HepG2 (cell line): ENCODE data around the gene TCF23. TPM values are rescaled to one million over a fixed set of nuclear protein-coding genes. Genes with fewer than 3 reads are reported as not detected.
A peak's percentile ranks its signal among the peaks of the same experiment; 100 is the strongest.

Experiments used
- ATAC-seq: fragments of 200-7000 bp; cut with Tn5 transposase; 3 replicates; pipeline ENCODE4 v1.9.1; 2020; ENCODE audit warnings: mild to moderate bottlenecking, moderate library complexity
- BruUV-seq: library from RNA; stranded (reverse); fragments of 400-500 nt; replicated peaks from 2 replicates; lab custom pipeline; 2021; lab: Mats Ljungman, UMichigan
- CTCF ChIA-PET: fragments of 300-600 bp; formaldehyde crosslinking; extraction: SDS; loops from one replicate; lab custom pipeline; 2021; ENCODE audit warnings: low total read pairs, inconsistent platforms, low intra/inter-chr PET ratio; lab: Yijun Ruan, JAX
- POLR2A ChIA-PET: fragments of 350-600 bp; sonication (Branson Sonifier 250); formaldehyde crosslinking; loops from one replicate; lab custom pipeline; 2020; ENCODE audit warnings: antibody characterized with exemption, inconsistent platforms; lab: Yijun Ruan, JAX
- DNase-seq: peaks from one replicate; pipeline ENCODE4 v3.0.0-alpha.2; 2015; ENCODE audit warnings: low spot score
- FAIRE-seq: peaks from 3 replicates; lab custom pipeline; 2011; peaks lifted over from hg19 to GRCh38; lab: Jason Lieb, UNC
- H2AFZ ChIP-seq: one replicate; pipeline ENCODE4 v1.6.1; 2011; ENCODE audit warnings: low read length, inconsistent platforms
- H3K27ac ChIP-seq: fragments of 300-600 bp; 3 replicates; pipeline ENCODE4 v1.8.0; 2011; ENCODE audit warnings: mixed run types, mild to moderate bottlenecking, mixed read lengths, low read length, inconsistent platforms; ENCODE audit not compliant: insufficient read depth; ENCODE audit errors: extremely low read length
- H3K27me3 ChIP-seq, 2 experiments: fragments of 200-600 bp in 1 of 2; 2 replicates in 1 of 2; 3 replicates in 1 of 2; pipeline versions ENCODE4 v1.6.0 to v1.8.0; 2011; ENCODE audit warnings: low read length in 2 of 2, mild to moderate bottlenecking in 2 of 2, moderate library complexity in 2 of 2, inconsistent platforms in 1 of 2; ENCODE audit not compliant: insufficient read depth in 2 of 2, control insufficient read depth in 1 of 2
- H3K36me3 ChIP-seq, 2 experiments: fragments of 200-600 bp in 1 of 2; replicated peaks in 1 of 2; 2 replicates in 1 of 2; 3 replicates in 1 of 2; pipeline versions ENCODE4 v1.5.1 to v1.8.0; 2011; ENCODE audit warnings: low read length in 2 of 2, inconsistent platforms in 1 of 2; ENCODE audit not compliant: insufficient read depth in 2 of 2, control insufficient read depth in 1 of 2
- H3K4me1 ChIP-seq: 2 replicates; pipeline ENCODE4 v1.5.1; 2012; ENCODE audit warnings: low read length, inconsistent platforms; ENCODE audit not compliant: insufficient read depth
- H3K4me2 ChIP-seq: 2 replicates; pipeline ENCODE4 v1.6.0; 2011; ENCODE audit warnings: low read depth, low read length, inconsistent platforms
- H3K4me3 ChIP-seq, 3 experiments: fragments of 200-600 bp in 1 of 3; sonication (generic), shearing (Covaris generic) in 1 of 3; replicated peaks in 1 of 3; 2 replicates each; pipeline ENCODE4 v1.5.1; 2011 to 2016; ENCODE audit warnings: low read length in 3 of 3, inconsistent platforms in 2 of 3, low read depth in 2 of 3, mild to moderate bottlenecking in 2 of 3, control low read depth in 1 of 3, mixed read lengths in 1 of 3; ENCODE audit not compliant: insufficient read depth in 1 of 3
- H3K79me2 ChIP-seq: one replicate; pipeline ENCODE4 v1.6.1; 2011; ENCODE audit warnings: low read length, inconsistent platforms; ENCODE audit not compliant: insufficient read depth
- H3K9ac ChIP-seq: 2 replicates; pipeline ENCODE4 v1.6.0; 2011; ENCODE audit warnings: mild to moderate bottlenecking, low read depth, low read length, inconsistent platforms; ENCODE audit not compliant: insufficient read depth
- H3K9me3 ChIP-seq: 2 replicates; pipeline ENCODE4 v1.5.1; 2012; ENCODE audit warnings: mild to moderate bottlenecking, low read length
- H4K20me1 ChIP-seq: 2 replicates; pipeline ENCODE4 v1.6.0; 2011; ENCODE audit warnings: inconsistent platforms, mild to moderate bottlenecking, low read length, moderate library complexity; ENCODE audit not compliant: insufficient read depth
- JUND ChIP-seq: sonication (generic); formaldehyde crosslinking; IDR thresholded peaks from 2 replicates; pipeline ENCODE4 v1.8.0; 2022; ENCODE audit warnings: mild to moderate bottlenecking, missing genetic modification reagents
- SALL1 ChIP-seq: sonication (generic); formaldehyde crosslinking; IDR thresholded peaks from 2 replicates; pipeline ENCODE4 v1.8.0; 2022; ENCODE audit warnings: mild to moderate bottlenecking, missing genetic modification reagents
- ZBTB38 ChIP-seq: sonication (generic); formaldehyde crosslinking; IDR thresholded peaks from 2 replicates; pipeline ENCODE4 v1.5.1; 2020; ENCODE audit warnings: mild to moderate bottlenecking, missing genetic modification reagents
- ZNF572 ChIP-seq: sonication (generic); formaldehyde crosslinking; IDR thresholded peaks from 2 replicates; pipeline ENCODE4 v1.5.1; 2020; ENCODE audit warnings: mild to moderate bottlenecking, missing genetic modification reagents
- WGBS: methylation state at CpG from one replicate; pipeline ENCODE4 v1.1.6; 2017; ENCODE audit warnings: low lambda C conversion rate; 5-methylcytosine and 5-hydroxymethylcytosine counted together
- in situ Hi-C: cut with HindIII; loops from 2 replicates; pipeline ENCODE4 v1.10.0; 2017; ENCODE audit warnings: low pct_unique_long_range_greater_than_20kb; ENCODE audit not compliant: extremely low pct_ligation_motif_present
- intact Hi-C: fragments of 100-400 bp; cut with micrococcal nuclease; formaldehyde crosslinking; loops from one replicate; pipeline ENCODE4 v1.10.0; 2022; ENCODE audit not compliant: unreplicated experiment
- polyA plus RNA-seq, 8 experiments: library from polyadenylated mRNA; depleted of rRNA in 3 of 8; stranded (reverse) in 7 of 8; unstranded in 1 of 8; fragments of >200 nt; fragmentation: Illumina TruSeq in 4 of 8; extraction: Trizol in 4 of 8; gene quantifications; 2 replicates each; pipeline versions ENCODE4 v1.2.1 to v1.2.3, GENCODE V29; 2011 to 2016; ENCODE audit warnings: low read depth in 4 of 8, missing spikeins in 1 of 8, mixed read lengths in 1 of 8; ENCODE audit not compliant: insufficient read depth in 1 of 8
- total RNA-seq, 5 experiments: library from RNA; depleted of rRNA; stranded (reverse); fragments of >200 nt; fragmentation: Illumina TruSeq; extraction: Trizol; gene quantifications; 2 replicates each; pipeline ENCODE4 v1.2.3, GENCODE V29; 2016; ENCODE audit warnings: low read depth in 1 of 5
- TF ChIP-seq, protein P1 (sequence below): IDR thresholded peaks from 2 replicates; pipeline ENCODE4 v1.6.1; 2016; ENCODE audit warnings: low read depth, borderline replicate concordance
- TF ChIP-seq, protein P2 (sequence below): sonication (generic); formaldehyde crosslinking; IDR thresholded peaks from 2 replicates; pipeline ENCODE4 v1.4.0; 2020; ENCODE audit warnings: missing genetic modification reagents, mild to moderate bottlenecking, borderline replicate concordance

TCF23 gene
- total and polyA plus RNA-seq, 2 of the 13 experiments (the other 11 are each of a cell fraction or from before 2014, with no cell fraction given): 0.02 to 1.4 TPM

DNA sequence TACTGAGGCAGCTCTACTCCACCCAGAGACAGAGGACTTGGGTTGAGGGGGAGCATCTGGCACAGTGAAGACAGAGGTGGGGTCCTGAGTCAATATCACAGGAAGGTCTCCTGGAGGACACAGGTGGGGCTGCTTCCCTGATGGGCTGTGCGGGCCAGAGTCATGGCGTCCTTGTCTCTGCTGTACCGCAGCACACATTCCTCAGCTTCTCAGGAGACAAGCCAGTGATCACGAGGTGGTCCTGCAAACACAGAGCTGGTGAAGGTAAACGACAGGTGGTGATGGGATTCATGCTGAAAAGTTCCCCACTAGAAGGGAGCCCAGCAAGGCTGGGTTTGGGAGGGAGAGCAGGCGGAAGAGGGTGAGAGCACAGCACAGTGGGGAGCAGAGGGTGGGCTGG lies 9.7 kb downstream of the TCF23 start:
- 63% methylated on average over 6 of the region's 6 CpGs for WGBS
- FAIRE-seq: no peak

More for the DNA sequence above, 9.7 kb downstream of the TCF23 start:
- BruUV-seq: no TSS peak
- intact Hi-C loops: no loop called here
- ATAC-seq (peak; percentile 16; the same call in 2 of the 3 replicates), DNase-seq (no peak)
- 0 out of 2 replicates have a peak overlapping the region, but pooled peaks have one; percentile 19 for H3K4me2 ChIP-seq
- ChIA-PET CTCF (no interaction called here), POLR2A (interaction anchor here (0.9 to 3.5 kb wide), 4 partner anchors 19 to 54 kb away, joined by 3 to 9 read pairs (median 4); partner anchors contain the start of genes ATRAID, PREB and SLC5A6)
- no peaks in the 10 kb centered on the region for H3K36me3 ChIP-seq
- TF ChIP-seq, protein P1, sequence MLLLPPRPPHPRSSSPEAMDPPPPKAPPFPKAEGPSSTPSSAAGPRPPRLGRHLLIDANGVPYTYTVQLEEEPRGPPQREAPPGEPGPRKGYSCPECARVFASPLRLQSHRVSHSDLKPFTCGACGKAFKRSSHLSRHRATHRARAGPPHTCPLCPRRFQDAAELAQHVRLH (CRISPR knock-in tag): no peak
- TF ChIP-seq ZBTB38 (CRISPR knock-in tag) (peak; percentile 53), ZNF572 (CRISPR knock-in tag) (0 out of 2 replicates have a peak, but pooled peaks have one; percentile 58), JUND (CRISPR knock-in tag) (no peak), SALL1 (CRISPR knock-in tag) (peak; percentile 7; the same call in 1 of the 2 replicates)
- TF ChIP-seq, protein P2, sequence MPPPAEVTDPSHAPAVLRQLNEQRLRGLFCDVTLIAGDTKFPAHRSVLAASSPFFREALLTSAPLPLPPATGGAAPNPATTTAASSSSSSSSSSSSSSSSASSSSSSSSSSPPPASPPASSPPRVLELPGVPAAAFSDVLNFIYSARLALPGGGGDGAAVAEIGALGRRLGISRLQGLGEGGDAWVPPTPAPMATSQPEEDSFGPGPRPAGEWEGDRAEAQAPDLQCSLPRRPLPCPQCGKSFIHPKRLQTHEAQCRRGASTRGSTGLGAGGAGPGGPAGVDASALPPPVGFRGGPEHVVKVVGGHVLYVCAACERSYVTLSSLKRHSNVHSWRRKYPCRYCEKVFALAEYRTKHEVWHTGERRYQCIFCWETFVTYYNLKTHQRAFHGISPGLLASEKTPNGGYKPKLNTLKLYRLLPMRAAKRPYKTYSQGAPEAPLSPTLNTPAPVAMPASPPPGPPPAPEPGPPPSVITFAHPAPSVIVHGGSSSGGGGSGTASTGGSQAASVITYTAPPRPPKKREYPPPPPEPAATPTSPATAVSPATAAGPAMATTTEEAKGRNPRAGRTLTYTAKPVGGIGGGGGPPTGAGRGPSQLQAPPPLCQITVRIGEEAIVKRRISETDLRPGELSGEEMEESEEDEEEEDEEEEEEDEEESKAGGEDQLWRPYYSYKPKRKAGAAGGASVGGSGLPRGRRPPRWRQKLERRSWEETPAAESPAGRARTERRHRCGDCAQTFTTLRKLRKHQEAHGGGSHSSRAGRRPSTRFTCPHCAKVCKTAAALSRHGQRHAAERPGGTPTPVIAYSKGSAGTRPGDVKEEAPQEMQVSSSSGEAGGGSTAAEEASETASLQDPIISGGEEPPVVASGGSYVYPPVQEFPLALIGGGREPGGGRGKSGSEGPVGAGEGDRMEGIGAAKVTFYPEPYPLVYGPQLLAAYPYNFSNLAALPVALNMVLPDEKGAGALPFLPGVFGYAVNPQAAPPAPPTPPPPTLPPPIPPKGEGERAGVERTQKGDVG (CRISPR knock-in tag): 0 out of 2 replicates have a peak, but pooled peaks have one; percentile 49
- no peaks in the 10 kb centered on the region for H3K9me3 ChIP-seq
- H3K79me2 ChIP-seq: no peaks in the 10 kb centered on the region
- H3K27me3 ChIP-seq: no peaks in the 10 kb centered on the region
- in situ Hi-C loops: no loop called here
- no peaks in the 10 kb centered on the region for H4K20me1 ChIP-seq
- no peak overlapping the region for H3K4me3 ChIP-seq
- H3K9ac ChIP-seq: no peak overlapping the region; the same call in 1 of the 2 replicates
- H3K27ac ChIP-seq: no peak overlapping the region
- H3K4me1 ChIP-seq: peaks cover 57% of the 10 kb centered on the region
- H2AFZ ChIP-seq: peak overlapping the region; percentile 38
